Panc1 (cell line): ENCODE data around the gene NOL7. TPM values are rescaled to one million over a fixed set of nuclear protein-coding genes. Genes with fewer than 3 reads are reported as not detected.

Experiments
- ATAC-seq: fragments of 200-7000 bp; cut with Tn5 transposase; 2 replicates; pipeline ENCODE4 v1.9.1; 2020; ENCODE audit warnings: mild to moderate bottlenecking, moderate library complexity
- BruUV-seq: library from RNA; stranded (reverse); fragments of 400-500 nt; replicated peaks from 2 replicates; lab custom pipeline; 2021; lab: Mats Ljungman, UMichigan
- CTCF ChIA-PET: fragments of 300-600 bp; sonication (Branson Sonifier 250); formaldehyde crosslinking; loops from one replicate; lab custom pipeline; 2022; ENCODE audit warnings: antibody characterized with exemption; lab: Charles Lee
- POLR2A ChIA-PET: fragments of 300-600 bp; sonication (Branson Sonifier 250); formaldehyde crosslinking; loops from one replicate; lab custom pipeline; 2022; ENCODE audit warnings: antibody characterized with exemption; lab: Charles Lee
- DNase-seq: peaks from one replicate; pipeline ENCODE4 v3.0.0-alpha.2; 2010; ENCODE audit warnings: low read depth, low spot score
- H3K27ac ChIP-seq: 2 replicates; pipeline ENCODE4 v1.5.1; 2011; ENCODE audit warnings: mild to moderate bottlenecking, low read length, inconsistent platforms
- H3K27me3 ChIP-seq: fragments of 200-500 bp; sonication (Bioruptor generic); 2 replicates; pipeline ENCODE4 v1.6.0; 2014; ENCODE audit warnings: low read length, inconsistent platforms; ENCODE audit not compliant: control insufficient read depth, insufficient read depth
- H3K36me3 ChIP-seq: fragments of 200-500 bp; sonication (Bioruptor generic); 2 replicates; pipeline ENCODE4 v1.5.1; 2014; ENCODE audit warnings: inconsistent platforms, mild to moderate bottlenecking, low read length, moderate library complexity; ENCODE audit not compliant: control insufficient read depth, insufficient read depth
- H3K4me1 ChIP-seq: 2 replicates; pipeline ENCODE4 v1.5.1; 2011; ENCODE audit warnings: inconsistent platforms, mild to moderate bottlenecking, low read length, moderate library complexity; ENCODE audit not compliant: control insufficient read depth, insufficient read depth
- H3K4me3 ChIP-seq, 2 experiments: 2 replicates each; pipeline ENCODE4 v1.5.1; 2011 to 2012; ENCODE audit warnings: low read depth in 2 of 2, low read length in 2 of 2, mild to moderate bottlenecking in 2 of 2, inconsistent platforms in 1 of 2, moderate library complexity in 1 of 2
- H3K9me3 ChIP-seq: fragments of 200-500 bp; sonication (Bioruptor generic); 2 replicates; pipeline ENCODE4 v1.5.1; 2014; ENCODE audit warnings: low read depth, mild to moderate bottlenecking, inconsistent platforms, low read length, moderate library complexity; ENCODE audit not compliant: control insufficient read depth, insufficient read depth
- POLR2AphosphoS5 ChIP-seq: IDR thresholded peaks from 2 replicates; pipeline ENCODE4 v1.6.1; 2012; ENCODE audit warnings: mild to moderate bottlenecking, low read depth, low read length, moderate library complexity
- SIN3A ChIP-seq: IDR thresholded peaks from 2 replicates; pipeline ENCODE4 v1.6.1; 2012; ENCODE audit warnings: low read depth, mild to moderate bottlenecking, low read length, moderate library complexity, borderline replicate concordance; ENCODE audit not compliant: insufficient read depth
- TCF7L2 ChIP-seq: IDR thresholded peaks from 2 replicates; pipeline ENCODE4 v1.6.1; 2011; ENCODE audit warnings: mild to moderate bottlenecking, low read depth, low read length, inconsistent platforms
- in situ Hi-C: cut with HindIII; loops from 2 replicates; pipeline ENCODE4 v1.10.0; 2016; ENCODE audit warnings: low sequenced_read_pairs, low pct_unique_long_range_greater_than_20kb
- intact Hi-C: fragments of 100-400 bp; cut with micrococcal nuclease; formaldehyde crosslinking; loops from one replicate; pipeline ENCODE4 v1.10.0; 2022; ENCODE audit not compliant: unreplicated experiment
- total RNA-seq: library from RNA; stranded (reverse); gene quantifications from one replicate; pipeline ENCODE4 v1.2.1, GENCODE V29; 2021; ENCODE audit not compliant: unreplicated experiment
- TF ChIP-seq, protein P1 (sequence below): fragments of 450-650 bp; IDR thresholded peaks from 2 replicates; pipeline ENCODE4 v1.5.1; 2017; ENCODE audit warnings: mild to moderate bottlenecking
- TF ChIP-seq, protein P2 (sequence below), 2 experiments: IDR thresholded peaks; 2 replicates each; pipeline ENCODE4 v1.6.1; 2011 to 2012; ENCODE audit warnings: low read depth in 2 of 2, control low read depth in 1 of 2, low read length in 1 of 2, mild to moderate bottlenecking in 1 of 2, moderate library complexity in 1 of 2; ENCODE audit not compliant: insufficient read depth in 1 of 2

Gene NOL7
- total RNA-seq, 1 experiment from 2014 or later: 74.4 TPM

DNA sequence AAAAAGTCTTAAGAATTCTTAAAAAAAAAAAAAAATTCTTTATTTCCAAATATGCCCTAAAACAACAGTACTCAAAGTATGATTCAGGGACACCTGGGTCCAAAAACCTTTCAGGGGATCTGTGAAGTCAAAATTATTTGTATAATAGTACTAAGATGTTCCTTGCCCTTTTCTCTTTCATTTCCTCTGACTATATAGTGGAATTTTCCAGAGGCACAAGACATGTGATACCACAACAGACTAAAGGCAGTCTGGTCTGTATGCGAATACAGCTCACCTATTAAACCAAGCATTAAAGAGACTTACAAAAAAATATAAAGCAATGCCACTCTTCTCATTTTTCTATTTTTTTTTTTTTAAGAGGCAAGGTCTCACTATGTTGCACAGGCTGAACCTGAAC, 15.4 kb downstream of the NOL7 start:
- intact Hi-C loops: no loop called here
- H3K36me3 ChIP-seq: peaks cover 15% of the 10 kb centered on the region
- H3K4me1 ChIP-seq: no peaks in the 10 kb centered on the region
- H3K9me3 ChIP-seq: no peaks in the 10 kb centered on the region
- no peak overlapping the region for H3K27ac ChIP-seq
- H3K4me3 ChIP-seq: no peak overlapping the region
- TF ChIP-seq SIN3A: no peak
- TF ChIP-seq, protein P1, sequence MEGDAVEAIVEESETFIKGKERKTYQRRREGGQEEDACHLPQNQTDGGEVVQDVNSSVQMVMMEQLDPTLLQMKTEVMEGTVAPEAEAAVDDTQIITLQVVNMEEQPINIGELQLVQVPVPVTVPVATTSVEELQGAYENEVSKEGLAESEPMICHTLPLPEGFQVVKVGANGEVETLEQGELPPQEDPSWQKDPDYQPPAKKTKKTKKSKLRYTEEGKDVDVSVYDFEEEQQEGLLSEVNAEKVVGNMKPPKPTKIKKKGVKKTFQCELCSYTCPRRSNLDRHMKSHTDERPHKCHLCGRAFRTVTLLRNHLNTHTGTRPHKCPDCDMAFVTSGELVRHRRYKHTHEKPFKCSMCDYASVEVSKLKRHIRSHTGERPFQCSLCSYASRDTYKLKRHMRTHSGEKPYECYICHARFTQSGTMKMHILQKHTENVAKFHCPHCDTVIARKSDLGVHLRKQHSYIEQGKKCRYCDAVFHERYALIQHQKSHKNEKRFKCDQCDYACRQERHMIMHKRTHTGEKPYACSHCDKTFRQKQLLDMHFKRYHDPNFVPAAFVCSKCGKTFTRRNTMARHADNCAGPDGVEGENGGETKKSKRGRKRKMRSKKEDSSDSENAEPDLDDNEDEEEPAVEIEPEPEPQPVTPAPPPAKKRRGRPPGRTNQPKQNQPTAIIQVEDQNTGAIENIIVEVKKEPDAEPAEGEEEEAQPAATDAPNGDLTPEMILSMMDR: no peak
- TF ChIP-seq TCF7L2: no peak
- TF ChIP-seq POLR2AphosphoS5: no peak
- TF ChIP-seq, protein P2, sequence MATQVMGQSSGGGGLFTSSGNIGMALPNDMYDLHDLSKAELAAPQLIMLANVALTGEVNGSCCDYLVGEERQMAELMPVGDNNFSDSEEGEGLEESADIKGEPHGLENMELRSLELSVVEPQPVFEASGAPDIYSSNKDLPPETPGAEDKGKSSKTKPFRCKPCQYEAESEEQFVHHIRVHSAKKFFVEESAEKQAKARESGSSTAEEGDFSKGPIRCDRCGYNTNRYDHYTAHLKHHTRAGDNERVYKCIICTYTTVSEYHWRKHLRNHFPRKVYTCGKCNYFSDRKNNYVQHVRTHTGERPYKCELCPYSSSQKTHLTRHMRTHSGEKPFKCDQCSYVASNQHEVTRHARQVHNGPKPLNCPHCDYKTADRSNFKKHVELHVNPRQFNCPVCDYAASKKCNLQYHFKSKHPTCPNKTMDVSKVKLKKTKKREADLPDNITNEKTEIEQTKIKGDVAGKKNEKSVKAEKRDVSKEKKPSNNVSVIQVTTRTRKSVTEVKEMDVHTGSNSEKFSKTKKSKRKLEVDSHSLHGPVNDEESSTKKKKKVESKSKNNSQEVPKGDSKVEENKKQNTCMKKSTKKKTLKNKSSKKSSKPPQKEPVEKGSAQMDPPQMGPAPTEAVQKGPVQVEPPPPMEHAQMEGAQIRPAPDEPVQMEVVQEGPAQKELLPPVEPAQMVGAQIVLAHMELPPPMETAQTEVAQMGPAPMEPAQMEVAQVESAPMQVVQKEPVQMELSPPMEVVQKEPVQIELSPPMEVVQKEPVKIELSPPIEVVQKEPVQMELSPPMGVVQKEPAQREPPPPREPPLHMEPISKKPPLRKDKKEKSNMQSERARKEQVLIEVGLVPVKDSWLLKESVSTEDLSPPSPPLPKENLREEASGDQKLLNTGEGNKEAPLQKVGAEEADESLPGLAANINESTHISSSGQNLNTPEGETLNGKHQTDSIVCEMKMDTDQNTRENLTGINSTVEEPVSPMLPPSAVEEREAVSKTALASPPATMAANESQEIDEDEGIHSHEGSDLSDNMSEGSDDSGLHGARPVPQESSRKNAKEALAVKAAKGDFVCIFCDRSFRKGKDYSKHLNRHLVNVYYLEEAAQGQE (IDR thresholded peaks at IDR 0.05; ENCODE audit: insufficient read depth in 1 of 2, low read depth in 2 of 2, low read length in 1 of 2): no peak
- H3K27me3 ChIP-seq: no peaks in the 10 kb centered on the region
- in situ Hi-C loops: no loop called here
- no peak for ATAC-seq
- BruUV-seq: no TSS peak
- CTCF ChIA-PET: no interaction called here
- POLR2A ChIA-PET: no interaction called here
- no peak for DNase-seq

DNA sequence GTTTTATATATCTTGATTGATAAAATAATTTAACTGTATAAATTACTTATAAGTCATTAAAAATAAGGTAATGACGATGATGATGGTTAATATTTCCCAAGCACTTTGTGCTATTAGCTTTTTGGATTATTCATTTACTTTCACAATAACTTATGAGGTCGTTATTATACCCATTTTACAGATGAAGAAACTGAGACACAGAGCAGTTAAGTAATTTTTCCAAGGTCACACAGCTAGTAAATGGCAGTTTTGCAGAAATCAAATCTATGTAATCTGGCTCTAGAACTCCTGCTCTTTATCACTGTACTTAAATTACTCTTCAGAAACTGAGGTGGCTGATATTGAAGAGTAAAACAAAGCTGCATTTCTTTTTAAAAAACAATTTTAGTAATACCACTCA, 18.2 kb downstream of the NOL7 start:
- Histone ChIP-seq H3K4me1 (no peaks in the 10 kb centered on the region), H3K4me3 (no peak overlapping the region), H3K27me3 (no peaks in the 10 kb centered on the region), H3K36me3 (peaks cover 26% of the 10 kb centered on the region), H3K9me3 (no peaks in the 10 kb centered on the region), H3K27ac (no peak overlapping the region)
- DNase-seq (no peak), ATAC-seq (no peak)
- CTCF ChIA-PET: no interaction called here
- no TSS peak for BruUV-seq
- POLR2A ChIA-PET: no interaction called here
- in situ Hi-C loops (no loop called here), intact Hi-C loops (no loop called here)
- TF ChIP-seq, protein P1: no peak
- TF ChIP-seq TCF7L2 (no peak), SIN3A (no peak), POLR2AphosphoS5 (no peak)
- TF ChIP-seq, protein P2 (IDR thresholded peaks at IDR 0.05; ENCODE audit: insufficient read depth in 1 of 2, low read depth in 2 of 2, low read length in 1 of 2): no peak
